GM21367 (cell line): ENCODE measurements around the gene RPS25.
"Not testable (repeated sequence)": the region's sequence is repeated elsewhere in the genome, so short reads cannot be mapped to it uniquely, and the experiment has no call there.

ENCODE experiments used
- ATAC-seq: cut with Tn5 transposase; IDR thresholded peaks from one replicate; pipeline ENCODE4 v1.9.1; 2021; ENCODE audit not compliant: unreplicated experiment

Gene RPS25

GRCh38 chr11:119041821-119042514 lies 23.8 kb upstream of the RPS25 start:
- no peak for ATAC-seq

- ATAC-seq: not testable (repeated sequence)
Observed at GRCh38 chr11:119039471-119039870, 21.3 kb upstream of the RPS25 start.

- ATAC-seq: no peak
Observed at GRCh38 chr11:119038884-119039283, 20.7 kb upstream of the RPS25 start.

- ATAC-seq: no peak
Observed at GRCh38 chr11:119034813-119035212, 16.7 kb upstream of the RPS25 start.

GRCh38 chr11:119033421-119033820 lies 15.3 kb upstream of the RPS25 start:
- not testable (repeated sequence) for ATAC-seq

GRCh38 chr11:119031912-119032280 lies 13.8 kb upstream of the RPS25 start:
- no peak for ATAC-seq

- ATAC-seq: peak; percentile 76
Observed at GRCh38 chr11:119030329-119031047, 12.3 kb upstream of the RPS25 start, which contains the start of gene SLC37A4. SLC37A4 (minus strand) TSS chr11:119030877.

GRCh38 chr11:119030029-119030328 lies 11.8 kb upstream of the RPS25 start:
- peak; percentile 19 for ATAC-seq

GRCh38 chr11:119029340-119030028 lies 11.3 kb upstream of the RPS25 start:
- ATAC-seq: peak; percentile 6

- no peak for ATAC-seq
Observed at GRCh38 chr11:119029069-119029339, 10.9 kb upstream of the RPS25 start.

GRCh38 chr11:119028346-119029068 lies 10.4 kb upstream of the RPS25 start:
- no peak for ATAC-seq

- no peak for ATAC-seq
Observed at GRCh38 chr11:119027561-119028345, 9.6 kb upstream of the RPS25 start.

GRCh38 chr11:119026970-119027369 lies 8.8 kb upstream of the RPS25 start:
- no peak for ATAC-seq

- no peak for ATAC-seq
Observed at GRCh38 chr11:119025978-119026766, 8.0 kb upstream of the RPS25 start.

- no peak for ATAC-seq
Observed at GRCh38 chr11:119025541-119025940, 7.4 kb upstream of the RPS25 start.

GRCh38 chr11:119025099-119025473 lies 6.9 kb upstream of the RPS25 start:
- ATAC-seq: no peak

GRCh38 chr11:119024430-119025098 lies 6.4 kb upstream of the RPS25 start:
- no peak for ATAC-seq

GRCh38 chr11:119023741-119024140 lies 5.6 kb upstream of the RPS25 start:
- ATAC-seq: no peak

GRCh38 chr11:119021631-119022030 lies 3.5 kb upstream of the RPS25 start:
- ATAC-seq: no peak

- no peak for ATAC-seq
Observed at GRCh38 chr11:119019996-119020395, 1.9 kb upstream of the RPS25 start.
